Smooth muscle cell (in vitro differentiated cells): Measurements from ENCODE around the gene FGF11. TPM values are rescaled to one million over a fixed set of nuclear protein-coding genes. Genes with fewer than 3 reads are reported as not detected.

ENCODE experiments used
- polyA plus RNA-seq: library from polyadenylated mRNA; unstranded; fragments of >200 nt; fragmentation: Nextera tagmentation; extraction: Ambion mirVana; gene quantifications from 2 replicates; pipeline ENCODE4 v1.2.1, GENCODE V29; 2016
- total RNA-seq: library from RNA; depleted of rRNA; stranded (reverse); fragments of >200 nt; gene quantifications from 2 replicates; pipeline ENCODE4 v1.2.3, GENCODE V29; 2014

Gene FGF11
- total and polyA plus RNA-seq, 2 experiments from 2014 or later: 13.9 to 21.3 TPM

Other genes with a start within 250 kb of the FGF11 start
Only the 30 nearest of the 40 such genes appear.
- gene CTDNEP1, start 187.8 kb upstream of the FGF11 start, total RNA-seq: 46.3 and 57.5 TPM in 2 replicates
- 88.4 and 96.2 TPM in 2 replicates for gene CTDNEP1, start 187.8 kb upstream of the FGF11 start, polyA plus RNA-seq
- 17.3 and 18.7 TPM in 2 replicates for gene ELP5, start 187.3 kb upstream of the FGF11 start, total RNA-seq
- gene ELP5, start 187.3 kb upstream of the FGF11 start, polyA plus RNA-seq: 41.3 and 42.4 TPM in 2 replicates
- gene CLDN7, start 177.0 kb upstream of the FGF11 start, total RNA-seq: 26.7 and 33.7 TPM in 2 replicates
- gene CLDN7, start 177.0 kb upstream of the FGF11 start, polyA plus RNA-seq: 25.2 and 102 TPM in 2 replicates
- gene SLC2A4, start 157.8 kb upstream of the FGF11 start, total RNA-seq: 0.18 TPM in 1 of 2 replicates, not detected in the other
- gene SLC2A4, start 157.8 kb upstream of the FGF11 start, polyA plus RNA-seq: 0.11 TPM in 1 of 2 replicates, not detected in the other
- 0.09 and 1.3 TPM in 2 replicates for gene YBX2, start 144.9 kb upstream of the FGF11 start, total RNA-seq
- 0.58 and 1.1 TPM in 2 replicates for gene YBX2, start 144.9 kb upstream of the FGF11 start, polyA plus RNA-seq
- 260 and 323 TPM in 2 replicates for gene EIF5A, start 131.9 kb upstream of the FGF11 start, total RNA-seq
- 797 and 860 TPM in 2 replicates for gene EIF5A, start 131.9 kb upstream of the FGF11 start, polyA plus RNA-seq
- 35.2 and 40.3 TPM in 2 replicates for gene GPS2, start 124.2 kb upstream of the FGF11 start, total RNA-seq
- 77.0 and 95.5 TPM in 2 replicates for gene GPS2, start 124.2 kb upstream of the FGF11 start, polyA plus RNA-seq
- gene NEURL4, start 110.2 kb upstream of the FGF11 start, total RNA-seq: 8.6 and 23.8 TPM in 2 replicates
- 5.1 and 9.2 TPM in 2 replicates for gene NEURL4, start 110.2 kb upstream of the FGF11 start, polyA plus RNA-seq
- gene ACAP1, start 103.0 kb upstream of the FGF11 start, total RNA-seq: 15.2 TPM in 1 of 2 replicates, not detected in the other
- gene ACAP1, start 103.0 kb upstream of the FGF11 start, polyA plus RNA-seq: 31.6 and 48.1 TPM in 2 replicates
- 34.7 and 37.2 TPM in 2 replicates for gene KCTD11, start 87.3 kb upstream of the FGF11 start, total RNA-seq
- 33.8 and 52.3 TPM in 2 replicates for gene KCTD11, start 87.3 kb upstream of the FGF11 start, polyA plus RNA-seq
- gene TMEM95, start 84.4 kb upstream of the FGF11 start, total RNA-seq: 0.49 TPM in 1 of 2 replicates, not detected in the other
- gene TMEM95, start 84.4 kb upstream of the FGF11 start, polyA plus RNA-seq: 0.34 TPM in 1 of 2 replicates, not detected in the other
- gene TNK1, start 58.4 kb upstream of the FGF11 start, total RNA-seq: 4.5 and 6.3 TPM in 2 replicates
- gene TNK1, start 58.4 kb upstream of the FGF11 start, polyA plus RNA-seq: 3.6 and 13.5 TPM in 2 replicates
- 29.3 and 34.7 TPM in 2 replicates for gene PLSCR3, start 45.0 kb upstream of the FGF11 start, total RNA-seq
- gene PLSCR3, start 45.0 kb upstream of the FGF11 start, polyA plus RNA-seq: 110 and 122 TPM in 2 replicates
- gene TMEM256, start 35.4 kb upstream of the FGF11 start, total RNA-seq: 75.6 and 133 TPM in 2 replicates
- 87.9 and 90.6 TPM in 2 replicates for gene TMEM256, start 35.4 kb upstream of the FGF11 start, polyA plus RNA-seq
- gene NLGN2, start 31.7 kb upstream of the FGF11 start, total RNA-seq: 15.1 and 20.9 TPM in 2 replicates
- gene NLGN2, start 31.7 kb upstream of the FGF11 start, polyA plus RNA-seq: 10.8 and 11.9 TPM in 2 replicates
- not detected in 2 replicates for gene SPEM1, start 19.2 kb upstream of the FGF11 start, total RNA-seq
- not detected in 2 replicates for gene SPEM1, start 19.2 kb upstream of the FGF11 start, polyA plus RNA-seq
- gene SPEM2, start 13.9 kb upstream of the FGF11 start, total RNA-seq: 0.22 TPM in 1 of 2 replicates, not detected in the other
- 0.56 and 1.0 TPM in 2 replicates for gene SPEM2, start 13.9 kb upstream of the FGF11 start, polyA plus RNA-seq
- gene SPEM3, start 10.7 kb upstream of the FGF11 start, total RNA-seq: not detected in 2 replicates
- 0.14 TPM in 1 of 2 replicates, not detected in the other for gene SPEM3, start 10.7 kb upstream of the FGF11 start, polyA plus RNA-seq
- 7.3 and 10.0 TPM in 2 replicates for gene TMEM102, start 4.1 kb upstream of the FGF11 start, total RNA-seq
- gene TMEM102, start 4.1 kb upstream of the FGF11 start, polyA plus RNA-seq: 10.5 and 11.9 TPM in 2 replicates
- 8.9 and 12.2 TPM in 2 replicates for gene CHRNB1, start 5.5 kb downstream of the FGF11 start, total RNA-seq
- gene CHRNB1, start 5.5 kb downstream of the FGF11 start, polyA plus RNA-seq: 19.0 and 22.5 TPM in 2 replicates
- gene ZBTB4, start 40.1 kb downstream of the FGF11 start, total RNA-seq: 24.2 and 25.6 TPM in 2 replicates
- gene ZBTB4, start 40.1 kb downstream of the FGF11 start, polyA plus RNA-seq: 22.8 and 26.9 TPM in 2 replicates
- not detected in 2 replicates for gene SLC35G6, start 41.9 kb downstream of the FGF11 start, total RNA-seq
- 0.51 TPM in 1 of 2 replicates, not detected in the other for gene SLC35G6, start 41.9 kb downstream of the FGF11 start, polyA plus RNA-seq
- gene POLR2A, start 44.9 kb downstream of the FGF11 start, total RNA-seq: 72.0 and 76.0 TPM in 2 replicates
- gene POLR2A, start 44.9 kb downstream of the FGF11 start, polyA plus RNA-seq: 80.2 and 123 TPM in 2 replicates
- 5.9 and 6.2 TPM in 2 replicates for gene TNFSF12, start 109.5 kb downstream of the FGF11 start, total RNA-seq
- gene TNFSF12, start 109.5 kb downstream of the FGF11 start, polyA plus RNA-seq: 13.6 and 16.1 TPM in 2 replicates
- gene TNFSF13, start 119.2 kb downstream of the FGF11 start, total RNA-seq: 0.18 and 4.1 TPM in 2 replicates
- gene TNFSF13, start 119.2 kb downstream of the FGF11 start, polyA plus RNA-seq: 0.38 and 1.6 TPM in 2 replicates
- gene SENP3, start 122.4 kb downstream of the FGF11 start, total RNA-seq: 72.1 and 90.3 TPM in 2 replicates
- 33.7 and 35.7 TPM in 2 replicates for gene SENP3, start 122.4 kb downstream of the FGF11 start, polyA plus RNA-seq
- 20.7 and 22.7 TPM in 2 replicates for gene CD68, start 140.1 kb downstream of the FGF11 start, total RNA-seq
- gene CD68, start 140.1 kb downstream of the FGF11 start, polyA plus RNA-seq: 27.5 and 30.2 TPM in 2 replicates
- gene MPDU1, start 144.3 kb downstream of the FGF11 start, total RNA-seq: 155 and 228 TPM in 2 replicates
- 70.7 and 75.1 TPM in 2 replicates for gene MPDU1, start 144.3 kb downstream of the FGF11 start, polyA plus RNA-seq
- gene SOX15, start 150.6 kb downstream of the FGF11 start, total RNA-seq: 13.4 and 16.1 TPM in 2 replicates
- 7.3 and 39.0 TPM in 2 replicates for gene SOX15, start 150.6 kb downstream of the FGF11 start, polyA plus RNA-seq
- 22.8 and 31.1 TPM in 2 replicates for gene FXR2, start 175.4 kb downstream of the FGF11 start, total RNA-seq
- gene FXR2, start 175.4 kb downstream of the FGF11 start, polyA plus RNA-seq: 50.0 and 50.6 TPM in 2 replicates